ENCODE measurements around the gene TMEM144. TPM values are rescaled to one million over a fixed set of nuclear protein-coding genes. Genes with fewer than 3 reads are reported as not detected.

The TMEM144 gene
- total and polyA plus RNA-seq, 11 donors: 2.3 to 17.7 (median 10.4) TPM

GRCh38 chr4:158234671-158235070 lies 24.4 kb downstream of the TMEM144 start:
- no peak for ATAC-seq
- peaks cover 0 to 13% (median 5%) of the 10 kb centered on the region in 12 donors for H3K4me1 ChIP-seq
- no peak overlapping the region for H3K4me3 ChIP-seq
- no peak overlapping the region for H3K27ac ChIP-seq
- H3K27me3 ChIP-seq: no peaks in the 10 kb centered on the region
- intact Hi-C loops (cut with DNase I): no loop called here
- DNase-seq: no peak
- WGBS, 4 donors: 82 to 86% (median 86%) methylated on average over 4 of the region's 4 CpGs
- TF ChIP-seq POLR2A (IDR thresholded peaks at IDR 0.05) (no peak), CTCF (IDR thresholded peaks at IDR 0.05) (no peak)
- H3K9me3 ChIP-seq: no peaks in the 10 kb centered on the region
- peaks cover 0 to 73% (median 32%) of the 10 kb centered on the region in 9 donors for H3K36me3 ChIP-seq

GRCh38 chr4:158236304-158237030 lies 26.2 kb downstream of the TMEM144 start:
- Histone ChIP-seq H3K4me3 (no peak overlapping the region), H3K27ac (peak overlapping the region in 3 of 12 donors; percentile 3 to 38 (median 35)), H3K9me3 (no peaks in the 10 kb centered on the region), H3K27me3 (no peaks in the 10 kb centered on the region), H3K36me3 (peaks cover 0 to 80% (median 43%) of the 10 kb centered on the region in 9 donors), H3K4me1 (peaks cover 0 to 13% (median 4%) of the 10 kb centered on the region in 12 donors)
- DNase-seq (peak in 2 of 5 donors; percentile 20 to 28), ATAC-seq (peak in 3 of 4 donors; percentile 68 to 75 (median 73))
- intact Hi-C loops (cut with DNase I): no loop called here
- 58 to 69% (median 62%) methylated on average over 9 of the region's 9 CpGs for WGBS, 4 donors
- TF ChIP-seq CTCF (IDR thresholded peaks at IDR 0.05) (no peak), POLR2A (IDR thresholded peaks at IDR 0.05) (no peak)

GRCh38 chr4:158238575-158238974 lies 28.3 kb downstream of the TMEM144 start:
- DNase-seq (no peak), ATAC-seq (no peak)
- no peaks in the 10 kb centered on the region for H3K9me3 ChIP-seq
- no peak overlapping the region for H3K4me3 ChIP-seq
- intact Hi-C loops (cut with DNase I): no loop called here
- H3K36me3 ChIP-seq: peaks cover 0 to 82% (median 48%) of the 10 kb centered on the region in 9 donors
- H3K4me1 ChIP-seq: peaks cover 0 to 13% (median 4%) of the 10 kb centered on the region in 12 donors
- TF ChIP-seq POLR2A (IDR thresholded peaks at IDR 0.05): no peak
- H3K27me3 ChIP-seq: no peaks in the 10 kb centered on the region
- H3K27ac ChIP-seq: no peak overlapping the region
- 84 to 96% (median 90%) methylated on average over 1 of the region's 1 CpG for WGBS, 4 donors

- Histone ChIP-seq H3K27ac (no peak overlapping the region), H3K36me3 (peaks cover 0 to 84% (median 49%) of the 10 kb centered on the region in 9 donors), H3K27me3 (no peaks in the 10 kb centered on the region), H3K4me3 (no peak overlapping the region), H3K4me1 (peaks cover 0 to 13% (median 4%) of the 10 kb centered on the region in 12 donors), H3K9me3 (no peaks in the 10 kb centered on the region)
- intact Hi-C loops (cut with DNase I): no loop called here
- TF ChIP-seq POLR2A (IDR thresholded peaks at IDR 0.05) (no peak), CTCF (IDR thresholded peaks at IDR 0.05) (no peak)
- 78 to 84% (median 79%) methylated on average over 2 of the region's 2 CpGs for WGBS, 4 donors
- DNase-seq (no peak), ATAC-seq (no peak)
Observed at GRCh38 chr4:158239196-158239595, 28.9 kb downstream of the TMEM144 start.

Measured in heart left ventricle (tissue), 16 donors.